Heart right ventricle (tissue), 16 donors: ENCODE results near the gene DDAH1. TPM values are rescaled to one million over a fixed set of nuclear protein-coding genes. Genes with fewer than 3 reads are reported as not detected.

ENCODE experiments used
- ATAC-seq, 8 donors: fragments of 200-7000 bp; cut with Tn5 transposase; one replicate each; pipeline ENCODE4 v1.9.1; 2020; ENCODE audit warnings: mild to moderate bottlenecking in 8 of 8, moderate library complexity in 8 of 8, moderate number of reproducible peaks in 1 of 8
- DNase-seq, 2 donors: peaks; one replicate each; pipeline ENCODE4 v3.0.0-alpha.2; 2020
- H3K27ac ChIP-seq, 10 donors: fragments of 200-600 bp; sonication (generic) in 2 of 10; one replicate each; pipeline versions ENCODE4 v1.5.0 to v1.8.0; 2020 to 2022; ENCODE audit warnings: mild to moderate bottlenecking in 3 of 10
- H3K27me3 ChIP-seq, 7 donors: fragments of 200-600 bp; one replicate each; pipeline ENCODE4 v1.8.0; 2021 to 2022; ENCODE audit warnings: mild to moderate bottlenecking in 2 of 7
- H3K36me3 ChIP-seq, 9 donors: fragments of 200-600 bp; sonication (generic) in 1 of 9; one replicate each; pipeline versions ENCODE4 v1.5.0 to v1.8.0; 2020 to 2022; ENCODE audit warnings: mild to moderate bottlenecking in 2 of 9
- H3K4me1 ChIP-seq, 9 donors: fragments of 200-600 bp; sonication (generic) in 1 of 9; one replicate each; pipeline versions ENCODE4 v1.5.0 to v1.8.0; 2020 to 2022; ENCODE audit warnings: mild to moderate bottlenecking in 4 of 9
- H3K4me3 ChIP-seq, 10 donors: fragments of 200-600 bp; sonication (generic) in 2 of 10; one replicate each; pipeline versions ENCODE4 v1.5.0 to v1.8.0; 2020 to 2022; ENCODE audit warnings: mild to moderate bottlenecking in 7 of 10, moderate library complexity in 2 of 10
- H3K9me3 ChIP-seq, 11 donors: fragments of 200-600 bp in 10 of 11; sonication (generic) in 2 of 11; one replicate each; pipeline versions ENCODE4 v1.5.0 to v1.8.0; 2013 to 2022; ENCODE audit warnings: mild to moderate bottlenecking in 2 of 11, control low read depth in 1 of 11, moderate library complexity in 1 of 11
- WGBS, 2 donors: extraction: QIAGEN DNeasy Blood & Tissue Kit; methylation state at CpG; one replicate each; pipeline ENCODE4 v1.1.7; 2013; ENCODE audit warnings: inconsistent platforms in 1 of 2; 5-methylcytosine and 5-hydroxymethylcytosine counted together
- intact Hi-C, 10 donors: fragments of 100-400 bp; cut with DNase I; formaldehyde crosslinking; loops; one replicate each; pipeline versions ENCODE4 v1.11.1 to v1.14.2; 2022
- polyA plus RNA-seq, 2 donors: library from polyadenylated mRNA; stranded (reverse); fragments of 200-250 nt; gene quantifications; one replicate each; pipeline ENCODE4 v1.2.3, GENCODE V29; 2013
- total RNA-seq, 10 donors: library from RNA; stranded (reverse); fragmentation: NEBNext Ultra II Directional in 3 of 10; extraction: Animal tissue kit (Norgen Biotek cat#: 25700) in 3 of 10; gene quantifications; one replicate each; pipeline versions ENCODE4 v1.2.1 to v1.2.4, GENCODE V29; 2021 to 2023
- TF ChIP-seq, protein P1 (sequence below), 9 donors: fragments of 200-600 bp; sonication (generic) in 2 of 9; IDR thresholded peaks; one replicate each; pipeline versions ENCODE4 v1.5.0 to v1.8.0; 2021 to 2022; ENCODE audit warnings: antibody characterized with exemption in 9 of 9, mild to moderate bottlenecking in 5 of 9, moderate library complexity in 1 of 9
- donor health status: Arrhythmogenic right ventricular cardiomyopathy.
- donor health status: ischemic (EF 13 %, LVEDD 7.1; RV severe dilation, severe dysfunction).
- donor health status: healthy with polysubstance abuse.
- donor health status: DM: no; HTN: yes; CAD: no.
- donor health status: DM: no; HTN: no; CAD: no.
- donor health status: ischemic (EF 25% LVEDD 6.9; RV normal size, moderate dysfunction).
- donor health status: ischemic (EF 25% LVEDD 5.7; RV mildly dilated, moderate dysfunction).
- donor health status: healthy.
- donor health status: DM: yes; HTN: yes; CAD: no.
- donor health status: Ischemic cardiomyopathy.
- donor health status: ischemic (EF 35%, LVEDD 5.7; RV mildly dilated, moderate dysfunction).
- donor health status: nonischemic (EF 11% LVEDD 7.7; RV severe dilation, severe dysfunction).
- donor health status: DM: yes; HTN: yes; CAD: no.
- donor health status: PGD.
- donor health status: ischemic (EF 29% LVEDD 5.4; RV normal size, mild dysfunction).
- donor health status: nonischemic (EF 23%, LVEDD 6.1; RV moderate dilation, normal function).

Gene DDAH1
- total and polyA plus RNA-seq, 12 donors = 2.7 to 29.0 (median 16.6) TPM

- intact Hi-C loops = loop anchor here in 3 of 10 donors (10.0 kb wide), 3 partner anchors 48 to 112 kb away; partner anchors contain the start of gene DDAH1 (in 1 of the 3)
These were observed 47.9 kb downstream of the DDAH1 start for GRCh38 chr1:85417017-85417416.

GRCh38 chr1:85413169-85413568, 51.8 kb downstream of the DDAH1 start:
- 77 to 85% methylated on average over 1 of the region's 1 CpG for WGBS, 2 donors
- H3K27me3 ChIP-seq = no peaks in the 10 kb centered on the region
- H3K4me3 ChIP-seq = no peak overlapping the region
- peaks cover 0 to 7% (median 0%) of the 10 kb centered on the region in 9 donors for H3K4me1 ChIP-seq
- no peaks in the 10 kb centered on the region for H3K36me3 ChIP-seq
- TF ChIP-seq, protein P1, sequence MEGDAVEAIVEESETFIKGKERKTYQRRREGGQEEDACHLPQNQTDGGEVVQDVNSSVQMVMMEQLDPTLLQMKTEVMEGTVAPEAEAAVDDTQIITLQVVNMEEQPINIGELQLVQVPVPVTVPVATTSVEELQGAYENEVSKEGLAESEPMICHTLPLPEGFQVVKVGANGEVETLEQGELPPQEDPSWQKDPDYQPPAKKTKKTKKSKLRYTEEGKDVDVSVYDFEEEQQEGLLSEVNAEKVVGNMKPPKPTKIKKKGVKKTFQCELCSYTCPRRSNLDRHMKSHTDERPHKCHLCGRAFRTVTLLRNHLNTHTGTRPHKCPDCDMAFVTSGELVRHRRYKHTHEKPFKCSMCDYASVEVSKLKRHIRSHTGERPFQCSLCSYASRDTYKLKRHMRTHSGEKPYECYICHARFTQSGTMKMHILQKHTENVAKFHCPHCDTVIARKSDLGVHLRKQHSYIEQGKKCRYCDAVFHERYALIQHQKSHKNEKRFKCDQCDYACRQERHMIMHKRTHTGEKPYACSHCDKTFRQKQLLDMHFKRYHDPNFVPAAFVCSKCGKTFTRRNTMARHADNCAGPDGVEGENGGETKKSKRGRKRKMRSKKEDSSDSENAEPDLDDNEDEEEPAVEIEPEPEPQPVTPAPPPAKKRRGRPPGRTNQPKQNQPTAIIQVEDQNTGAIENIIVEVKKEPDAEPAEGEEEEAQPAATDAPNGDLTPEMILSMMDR (IDR thresholded peaks at IDR 0.05) = no peak
- intact Hi-C loops = loop anchor here in 3 of 10 donors (10.0 kb wide), 3 partner anchors 52 to 108 kb away; partner anchors contain the start of gene DDAH1 (in 1 of the 3)
- ATAC-seq = peak in 1 of 8 donors; percentile 37
- H3K27ac ChIP-seq = peak overlapping the region in 2 of 10 donors; percentile 11 to 24
- DNase-seq = no peak
- H3K9me3 ChIP-seq = no peaks in the 10 kb centered on the region

More at GRCh38 chr1:85417017-85417416, 47.9 kb downstream of the DDAH1 start:
- no peak overlapping the region for H3K27ac ChIP-seq
- no peaks in the 10 kb centered on the region for H3K27me3 ChIP-seq
- H3K9me3 ChIP-seq = peaks cover 0 to 21% (median 14%) of the 10 kb centered on the region in 11 donors
- 83 to 86% methylated on average over 5 of the region's 5 CpGs for WGBS, 2 donors
- peaks cover 0 to 7% (median 0%) of the 10 kb centered on the region in 9 donors for H3K4me1 ChIP-seq
- TF ChIP-seq, protein P1 (IDR thresholded peaks at IDR 0.05) = no peak
- H3K36me3 ChIP-seq = no peaks in the 10 kb centered on the region
- ATAC-seq = no peak
- DNase-seq = no peak
- no peak overlapping the region for H3K4me3 ChIP-seq

GRCh38 chr1:85411567-85412305, 53.2 kb downstream of the DDAH1 start:
- ATAC-seq (no peak), DNase-seq (no peak)
- Histone ChIP-seq H3K4me3 (no peak overlapping the region), H3K9me3 (no peaks in the 10 kb centered on the region), H3K27ac (no peak overlapping the region), H3K4me1 (peaks cover 0 to 21% (median 11%) of the 10 kb centered on the region in 9 donors), H3K27me3 (no peaks in the 10 kb centered on the region), H3K36me3 (no peaks in the 10 kb centered on the region)
- intact Hi-C loops = loop anchor here in 3 of 10 donors (10.0 kb wide), 3 partner anchors 53 to 107 kb away; partner anchors contain the start of gene DDAH1 (in 1 of the 3)
- TF ChIP-seq, protein P1 (IDR thresholded peaks at IDR 0.05) = no peak
- WGBS, 2 donors = 85% methylated on average over 5 of the region's 5 CpGs

- peaks cover 0 to 38% (median 13%) of the 10 kb centered on the region in 9 donors for H3K4me1 ChIP-seq
- no peak for ATAC-seq
- no peak overlapping the region for H3K27ac ChIP-seq
- H3K27me3 ChIP-seq = no peaks in the 10 kb centered on the region
- intact Hi-C loops = loop anchor here in 2 of 10 donors (5.0 to 10.0 kb wide), 3 partner anchors 53 to 285 kb away; no protein-coding TSS in a partner anchor
- WGBS, 2 donors = 94% methylated on average over 3 of the region's 3 CpGs
- no peak overlapping the region for H3K4me3 ChIP-seq
- H3K9me3 ChIP-seq = no peaks in the 10 kb centered on the region
- TF ChIP-seq, protein P1 (IDR thresholded peaks at IDR 0.05) = no peak
- no peaks in the 10 kb centered on the region for H3K36me3 ChIP-seq
- no peak for DNase-seq
These were observed 55.4 kb downstream of the DDAH1 start for GRCh38 chr1:85409516-85409915.
